GM12892 (cell line): ENCODE data around the gene RACGAP1.

Source experiments
- POLR2A ChIP-seq: IDR thresholded peaks from 2 replicates; pipeline ENCODE4 v1.6.1; 2011; ENCODE audit warnings: low read depth, low read length, control low read depth
- POLR2AphosphoS5 ChIP-seq: IDR thresholded peaks from 2 replicates; pipeline ENCODE4 v1.6.1; 2011; ENCODE audit warnings: low read depth, low read length, control low read depth

- TF ChIP-seq POLR2A (no peak), POLR2AphosphoS5 (no peak)
Measured at GRCh38 chr12:50052964-50053363, 27.7 kb upstream of the RACGAP1 start.
